Renal cortex interstitium (tissue), 11 donors: ENCODE data around the gene DHX35. TPM values are rescaled to one million over a fixed set of nuclear protein-coding genes. Genes with fewer than 3 reads are reported as not detected.
"Not testable (repeated sequence)": the region's sequence is repeated elsewhere in the genome, so short reads cannot be mapped to it uniquely, and the experiment has no call there.

Experiments used
- DNase-seq, 11 donors: peaks; one replicate each; pipeline ENCODE4 v3.0.0-alpha.2; 2013; ENCODE audit warnings: low read depth in 9 of 11, low spot score in 4 of 11; ENCODE audit errors: extremely low read depth in 1 of 11
- polyA plus RNA-seq, 3 donors: library from polyadenylated mRNA; unstranded; fragments of 120-200 nt; gene quantifications; one replicate each; pipeline ENCODE4 v1.2.1, GENCODE V29; 2013; ENCODE audit not compliant: insufficient read length in 3 of 3

DHX35 gene
- polyA plus RNA-seq, 3 donors, result 15.8 to 17.2 (median 16.9) TPM

DNA sequence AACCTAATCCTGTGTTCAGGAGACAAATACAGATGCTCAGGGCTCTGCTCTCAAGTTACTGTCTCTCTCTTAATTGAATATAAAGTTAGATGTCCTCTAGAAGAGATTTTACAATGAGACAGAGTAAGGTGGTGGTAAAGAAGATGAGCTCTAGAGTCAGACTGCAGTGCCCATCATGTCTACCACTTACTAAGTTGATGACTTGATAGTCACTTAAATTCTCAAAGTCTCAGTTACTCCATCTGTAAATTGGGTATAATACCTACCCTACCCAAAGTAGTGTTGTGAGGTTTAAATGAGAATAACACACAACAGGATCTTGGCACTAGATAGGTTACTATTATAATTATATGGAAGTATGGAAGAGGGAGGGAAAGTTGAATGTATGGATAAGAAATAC, 1.6 kb downstream of the DHX35 start:
- no peak for DNase-seq

DNA sequence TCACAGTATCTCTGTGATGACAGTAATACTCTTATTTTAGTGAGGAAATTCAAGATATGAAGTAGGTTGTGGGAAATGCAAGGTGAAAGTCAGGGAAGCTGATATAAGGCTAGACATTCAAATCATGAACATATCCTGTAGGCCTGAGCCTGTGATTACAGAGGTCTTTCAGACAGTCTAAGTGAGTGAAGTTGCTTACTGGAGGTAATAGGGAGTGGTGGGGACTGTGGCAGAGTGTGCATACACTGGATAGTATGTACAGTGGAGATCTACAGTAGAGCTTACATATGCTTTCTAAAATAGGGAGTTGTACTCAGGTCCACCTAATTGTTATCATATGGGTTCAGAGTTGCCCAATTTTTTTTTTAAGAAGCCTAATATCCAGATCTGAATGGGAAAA, 3.1 kb downstream of the DHX35 start:
- DNase-seq, result no peak

DNA sequence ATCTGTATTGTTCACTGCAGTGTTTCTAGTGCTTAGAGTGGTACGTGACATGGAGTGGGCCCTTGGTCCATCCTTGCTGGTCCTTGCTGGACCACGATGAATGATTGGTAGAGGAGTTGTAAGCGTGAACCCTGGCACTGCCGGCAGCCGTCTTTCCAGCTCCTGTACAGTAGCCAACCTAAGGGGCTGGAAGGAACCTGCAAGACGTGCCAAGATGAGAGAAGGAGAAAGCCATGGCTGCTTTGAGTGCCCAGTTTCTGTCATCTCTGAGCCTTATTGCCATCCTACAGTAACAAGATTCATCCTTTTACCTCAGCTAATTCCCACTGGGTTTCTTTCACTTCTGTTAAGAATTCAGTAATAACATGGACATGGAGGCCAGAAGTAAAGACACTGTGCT, 5.9 kb downstream of the DHX35 start:
- DNase-seq, result no peak

DNA sequence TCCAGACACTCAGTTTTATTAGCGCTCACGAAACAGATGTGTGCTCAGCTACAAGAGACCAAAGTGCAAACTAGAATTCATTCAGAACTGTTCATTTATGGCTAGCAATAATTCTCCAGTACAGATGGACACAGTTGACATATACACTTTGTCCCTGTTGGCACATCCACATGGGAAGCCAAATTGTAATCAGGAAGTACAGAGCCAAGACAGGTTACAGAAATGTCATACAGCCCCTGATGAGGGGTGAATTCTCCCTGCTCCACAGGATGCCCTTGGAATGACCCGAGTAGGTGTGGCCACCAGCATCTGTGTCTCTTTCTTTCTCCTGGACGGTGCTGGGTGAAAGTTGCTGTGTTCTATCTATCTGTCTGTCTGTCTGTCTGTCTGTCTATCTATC, 7.6 kb downstream of the DHX35 start:
- no peak for DNase-seq

DNA sequence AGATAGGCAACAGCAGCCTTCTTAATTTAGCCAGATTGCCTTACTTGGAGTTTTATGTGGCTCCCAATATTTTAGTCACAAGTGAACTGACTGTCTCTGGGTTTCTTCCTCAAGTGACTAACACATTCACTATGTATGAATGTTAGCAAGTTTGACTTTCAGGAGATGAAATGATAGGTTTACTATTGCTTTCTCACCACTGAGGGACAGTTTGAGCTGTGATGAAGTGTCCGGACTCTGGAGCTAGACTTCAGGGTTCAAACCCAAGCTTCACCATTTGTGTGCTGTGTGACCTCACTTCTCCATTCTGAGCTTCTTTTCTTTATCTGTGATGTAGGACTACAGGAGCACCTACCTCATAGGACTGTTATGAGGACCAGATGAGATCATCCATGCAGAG, 8.2 kb downstream of the DHX35 start:
- no peak for DNase-seq

DNA sequence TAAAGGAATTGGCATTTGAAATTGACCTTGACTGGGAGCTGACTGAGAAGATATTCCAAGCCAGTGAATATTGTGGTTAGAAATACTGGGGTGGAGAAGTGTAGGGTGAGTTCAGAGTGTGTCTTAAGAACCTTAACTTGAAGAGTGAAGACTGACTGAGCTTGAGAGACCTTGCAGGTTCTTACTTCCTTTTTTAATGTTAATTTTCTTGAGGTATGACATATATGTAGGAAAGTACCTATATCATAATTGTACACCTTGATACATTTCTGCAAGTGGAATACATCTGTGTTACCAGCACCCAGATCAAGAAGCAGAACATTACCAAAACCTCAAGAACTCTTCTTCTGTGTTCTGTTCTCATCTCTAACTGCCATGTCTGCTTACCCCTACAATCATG, 11.0 kb downstream of the DHX35 start:
- no peak for DNase-seq

DNA sequence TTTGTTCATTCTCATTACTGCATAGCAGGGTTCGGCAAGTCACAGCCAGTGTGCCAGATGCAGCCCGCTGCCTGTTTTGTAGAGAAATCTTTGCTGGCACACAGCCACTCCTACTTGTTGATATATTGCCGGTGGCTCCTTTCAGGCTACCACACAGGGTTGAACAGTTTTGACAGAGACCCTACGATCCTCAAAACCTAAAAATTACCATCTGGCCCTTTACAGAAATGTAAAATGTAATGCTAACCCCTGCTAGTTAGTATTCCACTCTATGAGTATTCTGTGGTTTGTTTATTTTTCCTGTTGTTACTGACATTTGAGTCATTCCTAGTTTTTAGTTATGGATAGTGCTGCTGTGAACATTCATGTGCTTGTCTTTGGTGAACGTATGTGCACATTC, 11.5 kb downstream of the DHX35 start:
- DNase-seq, result no peak

DNA sequence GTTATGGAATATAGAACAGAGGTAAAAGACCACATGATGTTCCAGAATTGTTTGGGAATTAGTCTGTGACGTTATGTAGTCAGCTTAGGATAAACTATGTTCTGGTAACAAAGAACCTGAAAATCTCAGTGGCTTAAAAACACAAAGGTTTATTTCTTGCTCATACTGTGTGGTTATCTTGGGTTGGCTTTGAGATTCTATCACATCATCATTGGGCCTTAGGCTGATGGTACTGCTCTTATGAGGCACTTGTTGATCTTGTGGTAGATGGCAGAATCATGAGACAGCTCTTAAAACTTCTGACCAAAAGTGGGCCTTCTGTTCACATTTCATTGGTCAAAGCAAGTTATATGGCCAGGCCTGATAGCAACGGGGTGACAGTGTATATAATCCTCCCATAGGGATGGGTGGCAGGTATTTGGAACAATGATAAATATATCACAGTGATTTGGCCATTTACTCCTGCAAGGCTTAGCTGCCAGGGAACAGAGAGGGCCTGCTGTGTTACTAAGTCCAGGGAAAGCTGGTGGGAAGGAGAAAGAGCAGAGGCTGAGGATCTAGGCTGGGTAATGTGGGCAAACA, 13.5 kb downstream of the DHX35 start:
- no peak for DNase-seq

DNA sequence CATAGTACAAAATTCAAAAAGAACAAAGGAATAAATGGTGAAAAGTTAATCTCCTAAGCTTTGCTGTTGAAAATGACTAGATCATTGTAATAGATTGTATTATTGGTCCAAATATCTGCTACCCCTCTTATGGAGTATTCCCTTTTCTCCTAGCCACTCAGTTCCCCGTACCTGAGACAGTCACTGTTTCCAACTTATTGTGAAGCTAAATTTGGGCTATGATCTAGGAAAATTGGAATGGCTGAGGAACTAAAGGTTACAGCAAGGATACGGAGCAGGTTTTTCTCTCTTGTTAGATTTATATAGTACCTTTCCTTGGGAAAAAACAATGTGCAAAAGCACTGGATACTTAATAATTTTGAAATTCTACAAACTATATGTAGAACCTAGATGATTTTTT, 17.3 kb downstream of the DHX35 start:
- DNase-seq, result no peak

DNA sequence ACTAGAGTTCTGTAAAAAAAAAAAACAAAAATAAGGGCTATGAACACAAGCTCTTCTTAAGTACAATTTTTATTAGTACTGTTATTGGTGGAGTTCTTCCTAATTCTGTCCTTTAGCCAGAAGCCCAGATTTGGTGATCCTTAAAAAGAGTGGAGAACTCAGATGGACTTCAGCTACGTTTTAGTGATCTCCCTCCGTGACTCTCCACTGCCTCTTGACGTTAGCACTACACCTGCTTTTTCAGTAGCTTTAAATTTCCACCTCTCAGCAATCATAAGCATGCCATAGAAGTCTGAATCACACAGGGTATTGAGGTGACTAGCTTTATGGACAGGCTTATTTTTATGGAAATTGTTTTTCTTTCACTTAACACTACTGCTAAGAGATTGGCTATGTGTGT, 17.7 kb downstream of the DHX35 start:
- DNase-seq, result no peak

DNA sequence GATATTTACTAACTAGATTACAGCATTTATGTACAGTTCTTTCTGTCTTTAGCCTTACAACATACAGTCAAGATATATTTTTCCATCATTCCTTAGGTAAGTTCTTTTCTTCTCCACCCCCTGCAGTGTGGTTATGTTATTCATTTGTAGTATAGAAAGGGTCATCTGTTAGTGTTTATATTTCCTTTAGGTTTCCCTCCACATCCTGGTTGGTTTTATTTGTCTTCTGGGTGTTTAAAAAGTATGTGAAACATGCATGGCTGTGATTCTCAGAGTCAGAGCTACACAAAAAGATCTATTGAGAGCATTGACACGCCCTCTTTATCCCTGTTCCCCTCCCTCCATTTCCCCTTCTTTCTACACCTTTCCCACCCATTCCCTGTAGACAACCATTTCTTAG, 20.1 kb downstream of the DHX35 start:
- no peak for DNase-seq

DNA sequence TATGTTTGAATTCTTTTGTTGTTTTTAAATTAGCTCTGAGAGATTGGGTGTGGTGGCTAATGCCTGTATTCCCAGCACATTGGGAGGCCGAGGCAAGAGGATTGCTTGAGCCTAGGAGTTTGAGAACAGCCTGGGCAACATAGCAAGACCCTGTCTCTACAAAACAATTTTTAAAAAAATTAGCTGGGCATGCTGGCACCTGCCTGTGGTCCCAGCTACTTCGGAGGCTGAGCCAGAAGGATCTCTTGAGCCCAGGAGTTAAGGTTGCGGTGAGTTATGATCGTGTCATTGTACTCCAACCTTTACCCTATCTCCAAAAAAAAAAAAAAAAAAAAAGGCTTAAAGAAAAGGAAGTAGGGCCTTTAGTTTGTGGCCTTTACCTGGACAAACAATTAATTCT, 22.9 kb downstream of the DHX35 start:
- no peak for DNase-seq

DNA sequence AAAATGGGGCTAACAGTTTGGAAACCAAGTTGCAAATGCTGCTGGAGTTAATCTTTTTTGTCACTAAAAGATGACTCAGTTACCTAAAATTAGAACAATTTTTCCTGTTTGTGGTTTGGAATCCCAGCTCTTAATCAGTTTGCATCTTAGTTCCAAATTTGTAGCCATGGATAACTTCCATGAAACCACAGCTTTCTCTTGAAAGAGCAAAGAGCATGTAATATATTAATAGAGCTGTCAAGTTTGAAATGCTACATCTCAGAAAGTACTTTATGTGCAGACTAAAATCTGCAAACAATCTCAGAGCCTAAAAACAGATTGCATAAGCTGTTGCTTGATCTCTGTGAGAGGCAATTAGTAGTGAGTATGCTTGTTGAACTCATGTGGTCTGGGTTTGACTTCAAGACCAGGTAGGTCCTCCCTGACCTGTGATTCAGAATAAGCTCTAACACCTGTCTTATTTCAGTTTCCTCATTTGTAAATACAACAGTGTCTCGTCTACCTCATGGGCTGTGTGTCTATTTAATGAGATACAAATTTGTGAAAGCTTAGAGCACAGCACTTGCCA, 23.5 kb downstream of the DHX35 start:
- no peak for DNase-seq

DNA sequence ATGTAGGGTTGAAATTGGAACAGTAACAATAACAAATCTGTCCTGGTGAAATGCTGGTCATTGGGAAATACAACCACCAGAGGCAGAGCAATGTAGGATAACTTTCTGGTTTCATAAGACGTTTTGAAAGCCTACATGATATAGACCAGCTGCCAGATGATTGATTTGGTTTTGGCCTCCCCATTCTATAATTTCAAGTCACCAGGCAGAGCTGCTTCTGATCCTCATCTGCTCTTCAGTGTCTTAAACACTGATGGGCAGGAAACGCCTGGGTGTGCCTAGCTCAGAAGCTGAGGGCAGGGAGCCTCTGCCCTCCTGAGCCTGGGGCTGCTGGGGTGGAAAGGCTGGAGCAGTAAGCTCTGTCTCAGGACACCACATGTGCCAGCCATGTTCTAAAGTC, 24.5 kb downstream of the DHX35 start:
- no peak for DNase-seq

DNA sequence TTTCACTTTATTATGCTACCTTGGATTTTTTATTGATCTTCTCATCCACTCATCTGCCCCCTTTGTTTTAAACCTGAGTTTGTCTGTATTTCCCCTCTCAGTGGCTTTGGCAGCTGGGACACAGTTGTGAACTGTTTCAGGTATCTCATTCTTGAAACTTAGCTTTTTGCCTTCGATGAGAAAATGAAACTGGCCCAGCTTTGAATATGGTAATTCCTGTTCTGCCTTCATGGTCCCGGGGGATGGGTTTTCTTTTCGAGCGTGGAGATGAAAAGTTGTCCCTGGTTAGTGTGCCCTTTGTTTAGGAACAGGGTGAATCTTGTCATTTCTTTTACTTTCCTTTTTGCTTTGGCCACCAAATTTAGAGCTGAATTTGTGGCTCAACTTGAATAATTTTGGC, 25.6 kb downstream of the DHX35 start:
- DNase-seq, result no peak

DNA sequence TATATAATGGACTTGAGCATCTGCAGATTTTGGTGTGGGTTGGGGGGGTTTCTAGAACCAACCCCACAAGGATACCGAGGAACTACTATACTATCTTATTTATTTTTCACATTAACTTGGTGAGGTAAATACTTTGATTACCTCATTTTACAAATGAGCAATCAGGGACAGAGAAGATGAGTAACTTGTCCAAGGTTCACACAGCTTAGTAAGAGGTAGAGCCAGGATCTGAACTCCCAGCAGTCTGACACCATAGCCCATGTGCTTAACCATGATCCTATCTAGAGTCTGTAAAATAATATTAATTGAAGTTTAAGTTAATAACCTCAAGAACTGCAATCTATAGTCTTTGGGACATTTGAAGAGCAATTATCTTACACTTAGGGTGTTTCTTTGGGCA, 28.6 kb downstream of the DHX35 start:
- no peak for DNase-seq

DNA sequence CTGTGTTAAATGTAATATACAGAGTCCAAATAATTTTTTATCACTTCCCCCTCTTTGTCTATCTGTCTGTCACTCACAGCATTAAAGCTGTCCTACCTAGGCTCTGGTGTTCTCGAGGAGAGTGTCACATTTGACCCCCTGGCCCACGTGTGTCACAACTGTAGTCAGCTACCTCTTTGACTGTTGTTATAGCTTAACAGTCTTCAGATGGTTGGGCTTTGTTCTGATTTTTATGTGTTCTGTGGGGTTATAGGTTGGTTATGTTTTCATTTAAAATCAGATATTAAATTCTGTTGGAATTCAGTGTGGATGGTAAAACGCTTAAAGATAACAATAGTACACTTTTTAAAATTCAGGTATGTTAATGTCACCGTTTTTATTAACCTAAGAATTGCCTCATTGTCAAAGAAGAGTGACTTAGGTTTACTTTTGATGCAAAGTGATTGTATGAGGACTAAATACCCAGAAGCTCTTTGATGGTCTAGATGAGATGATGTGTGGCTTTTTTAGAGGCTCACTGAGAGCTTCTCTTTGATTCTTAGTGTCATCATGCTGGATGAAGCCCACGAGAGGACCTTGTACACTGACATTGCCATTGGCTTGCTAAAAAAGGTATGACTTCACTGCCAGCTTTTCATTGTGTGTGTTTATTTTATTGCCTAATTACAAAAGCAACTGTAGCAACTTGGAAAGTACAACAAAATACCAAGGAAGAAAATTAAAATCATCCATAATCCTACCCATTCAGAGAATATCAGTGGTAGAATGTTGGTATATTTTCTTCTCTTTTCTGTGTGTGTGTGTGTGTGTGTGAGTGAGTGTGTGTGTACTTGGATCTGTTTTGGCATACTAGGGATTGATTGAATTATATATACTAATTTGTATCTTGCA, 29.9 kb downstream of the DHX35 start:
- no peak for DNase-seq

DNA sequence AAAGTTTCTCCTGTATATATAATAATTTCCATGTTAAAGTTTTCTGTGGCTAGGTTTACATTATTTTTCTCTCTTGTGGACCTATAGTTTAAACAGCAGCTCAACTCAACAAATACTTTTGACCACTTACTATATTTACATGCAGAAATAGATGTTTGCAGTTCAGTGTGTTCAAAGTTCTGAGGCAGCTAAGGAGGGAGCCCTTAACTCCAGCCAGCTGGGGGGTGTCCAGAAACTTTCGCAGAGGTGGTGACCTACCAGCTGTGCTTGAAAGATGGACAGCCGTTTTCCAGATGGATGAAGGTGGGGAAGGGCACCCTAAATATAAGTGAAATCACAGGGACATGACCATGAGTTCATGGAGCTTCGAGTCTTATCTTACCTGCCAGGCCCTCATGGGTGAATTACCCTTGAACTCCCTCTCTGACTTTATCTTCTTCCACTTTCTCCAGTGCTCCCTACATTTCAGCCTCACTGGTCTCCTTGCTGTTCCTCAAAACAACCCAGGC, 33.4 kb downstream of the DHX35 start:
- no peak for DNase-seq

DNA sequence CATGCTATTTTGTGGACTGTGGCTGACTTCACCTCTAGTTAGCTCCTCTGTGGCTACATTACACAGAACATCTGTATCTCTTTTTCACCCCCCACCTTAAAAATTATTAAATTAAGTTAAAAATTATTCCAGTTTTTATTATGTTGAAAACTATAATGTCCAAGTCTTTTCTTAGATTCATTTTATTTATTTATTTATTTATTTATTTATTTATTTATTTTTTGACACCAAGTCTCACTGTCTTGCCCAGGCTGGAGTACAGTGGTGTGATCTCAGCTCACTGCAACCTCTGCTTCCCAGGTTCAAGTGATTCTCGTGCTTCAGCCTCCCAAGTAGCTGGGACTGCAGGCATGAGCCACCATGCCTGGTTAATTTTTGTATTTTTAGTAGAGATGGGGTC, 34.7 kb downstream of the DHX35 start:
- DNase-seq, result not testable (repeated sequence)

DNA sequence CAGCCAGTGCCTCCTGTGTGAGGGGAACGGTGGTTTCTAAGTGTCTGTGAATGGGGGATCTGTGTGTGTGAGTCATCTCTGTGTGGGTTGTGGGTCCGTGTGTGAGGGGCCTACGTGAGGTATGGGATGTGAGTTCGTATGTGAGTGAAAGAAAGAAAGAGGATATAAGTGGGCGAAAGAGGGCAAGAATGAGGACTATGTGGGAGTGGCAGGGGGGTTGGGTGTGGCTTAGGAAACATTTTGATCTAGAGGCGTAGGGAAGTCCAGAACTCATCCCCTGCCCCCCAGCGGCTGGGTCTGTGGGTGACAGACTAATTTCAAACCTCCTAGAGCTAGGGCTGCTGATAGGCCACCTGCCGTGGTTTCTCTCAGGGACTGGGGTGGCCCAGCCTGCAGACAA, 35.5 kb downstream of the DHX35 start:
- no peak for DNase-seq
